Activated T-cell treated with anti-CD3 and anti-CD28 coated beads for 4 hours (primary cell): ENCODE measurements around the gene TEKTIP1.

Experiments used
- DNase-seq: peaks from one replicate; pipeline ENCODE4 v3.0.0-alpha.2; 2020

Gene TEKTIP1

DNA sequence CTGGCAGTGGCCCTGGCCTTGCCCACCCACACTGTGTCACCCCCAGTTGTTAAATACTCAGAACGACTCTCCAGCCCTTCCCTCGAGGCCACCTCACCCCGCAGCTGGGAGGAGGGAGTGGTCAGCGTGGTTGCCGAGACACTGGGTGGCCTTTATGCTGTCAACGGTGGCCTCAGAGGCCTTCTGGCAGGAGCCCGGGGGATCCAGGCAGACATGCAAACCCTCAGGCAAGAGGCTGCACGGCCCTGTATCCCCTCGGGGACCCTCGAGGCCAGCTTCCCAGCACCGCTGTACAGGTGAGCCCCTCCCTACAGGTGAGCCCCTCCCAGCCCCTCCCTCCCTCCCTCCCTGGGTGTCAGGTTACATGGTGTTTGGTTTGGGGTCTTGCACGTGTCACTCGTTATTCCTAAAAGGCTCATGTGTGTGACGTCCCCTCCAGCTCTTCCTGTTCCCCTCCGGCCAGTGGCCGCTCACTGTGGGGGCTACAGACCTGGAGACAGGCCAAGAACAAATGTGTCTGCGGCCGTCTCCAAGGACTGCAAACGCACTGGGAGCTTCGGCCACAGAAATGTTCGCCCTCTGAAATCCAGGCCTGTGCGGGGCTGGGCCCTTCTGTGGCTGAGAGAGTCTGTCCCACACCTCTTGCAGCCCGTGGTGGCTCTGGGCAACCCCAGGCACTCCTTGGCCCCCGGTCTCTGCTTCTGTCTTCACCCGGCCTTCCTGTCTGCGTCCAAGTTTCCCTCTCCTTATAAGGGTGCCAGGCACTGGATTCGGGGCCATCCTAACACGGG lies at the start of gene TEKTIP1:
Gene TEKTIP1, plus strand, starts transcription at position 210 of the 791 bp plus-strand sequence. Its CDS starts 4 bp downstream, at position 214.
- DNase-seq = no peak

DNA sequence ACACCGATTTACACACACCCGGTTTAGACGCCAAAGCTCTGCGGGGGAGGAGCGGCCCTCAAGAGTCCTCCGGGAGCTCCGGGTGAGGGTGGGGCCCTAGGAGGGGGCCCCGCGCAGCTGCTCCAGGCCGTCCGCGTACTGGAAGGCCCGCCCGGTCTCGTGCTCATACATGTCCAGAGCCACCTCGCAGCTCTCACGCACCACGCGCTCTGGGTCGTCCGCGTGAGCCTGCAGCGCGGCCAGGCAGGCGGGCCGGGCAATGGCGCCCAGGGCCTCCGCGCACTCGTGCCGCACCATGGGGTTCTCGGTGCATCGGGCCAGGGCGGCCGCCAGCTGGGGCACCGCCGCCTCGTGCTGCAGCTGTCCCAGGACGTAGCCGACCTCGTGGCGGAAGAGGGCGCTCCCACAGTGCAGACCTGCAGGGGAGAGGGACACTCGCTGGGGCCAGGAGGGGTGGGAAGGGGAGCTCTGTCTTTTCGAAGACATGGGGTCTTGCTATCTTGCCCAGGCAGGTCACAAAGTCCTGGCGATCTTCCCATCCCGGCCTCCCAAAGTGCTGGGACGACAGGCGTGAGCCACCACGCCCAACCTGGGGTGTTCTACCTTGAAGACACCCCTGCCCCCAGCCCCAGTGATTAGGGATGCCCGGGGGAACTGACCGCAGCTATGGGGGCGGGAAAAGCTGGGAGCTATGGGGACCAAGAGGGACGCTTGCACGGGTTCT lies 47.4 kb upstream of the TEKTIP1 start:
- DNase-seq = no peak

DNA sequence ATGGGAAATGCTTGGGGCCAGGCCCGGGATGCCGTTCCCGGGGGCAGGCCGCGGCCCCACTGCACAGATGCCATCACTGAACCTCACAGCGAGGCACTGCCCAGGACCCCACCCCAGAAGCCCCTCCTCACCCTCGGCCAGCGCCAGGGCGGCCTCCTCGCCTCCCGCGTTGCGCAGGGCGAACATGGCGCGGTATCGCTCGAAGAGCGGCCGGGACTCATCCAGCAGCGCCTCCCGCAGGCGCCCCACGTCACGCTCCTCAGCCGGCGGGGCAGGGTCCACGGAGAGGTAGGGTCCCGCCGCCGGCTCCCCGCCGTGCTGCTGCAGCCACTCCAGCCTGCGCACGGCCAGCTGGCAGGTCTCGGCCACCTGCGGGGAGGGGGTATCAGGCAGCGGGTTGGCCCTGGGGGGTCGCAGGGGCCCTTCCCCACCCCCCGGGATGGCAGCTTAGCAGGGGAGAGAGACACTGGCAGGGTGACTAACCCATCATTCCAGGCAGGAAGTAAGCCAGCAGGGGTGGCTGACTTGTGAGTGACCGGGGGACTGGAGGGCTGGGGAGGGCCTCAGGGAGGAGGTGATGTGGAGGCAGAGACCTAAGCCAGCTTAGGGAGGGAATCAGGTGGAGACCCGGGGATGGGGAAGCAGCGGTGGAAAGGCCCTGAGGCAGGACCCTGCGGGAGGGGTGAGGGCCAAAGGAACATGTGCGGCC lies 46.7 kb upstream of the TEKTIP1 start:
- no peak for DNase-seq

DNA sequence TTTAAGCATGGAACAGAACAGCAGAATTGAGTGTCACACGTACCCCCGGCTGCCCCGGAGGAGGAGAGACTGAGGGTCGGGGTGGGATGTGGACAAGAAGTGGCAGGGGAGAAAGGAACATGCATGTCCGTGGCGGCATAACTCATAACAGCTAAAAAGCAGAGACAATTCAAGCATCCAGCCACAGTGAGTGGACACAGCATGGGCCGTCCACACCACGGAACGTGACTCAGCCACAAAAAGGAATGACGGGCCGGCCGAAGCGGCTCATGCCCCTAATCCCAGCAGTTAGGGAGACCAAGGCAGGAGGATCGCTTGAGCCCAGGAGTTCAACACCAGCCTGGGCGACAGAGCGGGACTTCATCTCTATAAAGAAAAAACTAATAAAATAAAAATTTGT lies 46.1 kb upstream of the TEKTIP1 start:
- DNase-seq = no peak

DNA sequence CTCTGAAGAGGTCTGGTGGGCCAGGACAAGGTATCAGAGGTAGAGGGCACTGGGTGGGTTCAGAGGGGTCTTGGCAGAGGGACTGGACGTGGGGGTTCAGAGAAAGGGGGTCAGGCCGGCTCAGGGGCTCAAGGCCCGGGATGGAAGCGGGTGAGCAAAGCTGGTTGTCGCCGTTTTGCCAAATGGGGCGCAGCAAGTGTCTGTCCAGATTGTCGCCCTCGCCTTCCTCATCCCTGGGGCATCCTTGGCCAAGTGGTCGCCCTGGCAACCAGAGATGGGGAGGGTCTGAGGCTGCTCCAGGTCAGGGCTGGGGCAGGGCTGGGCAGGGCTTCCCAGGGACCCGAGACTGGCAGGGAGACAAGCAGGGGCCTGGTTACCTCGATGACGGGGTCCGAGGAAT lies 45.3 kb upstream of the TEKTIP1 start:
- no peak for DNase-seq

DNA sequence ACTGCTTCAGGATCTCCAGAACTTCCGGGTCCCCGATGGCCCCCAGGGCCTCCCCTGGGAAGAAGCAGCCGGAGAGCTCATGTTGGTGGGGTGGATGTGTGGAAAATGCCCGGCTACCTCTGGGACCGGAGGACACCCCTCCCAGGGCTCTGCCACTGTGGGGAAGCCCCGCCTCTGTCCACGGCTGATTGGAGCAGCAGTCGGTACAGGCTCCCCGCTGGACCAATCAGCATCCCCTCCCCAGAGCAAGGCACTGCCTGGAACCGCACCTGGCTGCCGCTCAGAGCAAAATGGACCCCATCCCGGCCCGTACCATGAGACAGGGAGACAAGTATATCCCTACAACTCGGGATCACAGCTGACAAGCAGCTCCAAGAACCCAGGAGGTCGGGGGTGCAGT lies 44.9 kb upstream of the TEKTIP1 start:
- DNase-seq = no peak

DNA sequence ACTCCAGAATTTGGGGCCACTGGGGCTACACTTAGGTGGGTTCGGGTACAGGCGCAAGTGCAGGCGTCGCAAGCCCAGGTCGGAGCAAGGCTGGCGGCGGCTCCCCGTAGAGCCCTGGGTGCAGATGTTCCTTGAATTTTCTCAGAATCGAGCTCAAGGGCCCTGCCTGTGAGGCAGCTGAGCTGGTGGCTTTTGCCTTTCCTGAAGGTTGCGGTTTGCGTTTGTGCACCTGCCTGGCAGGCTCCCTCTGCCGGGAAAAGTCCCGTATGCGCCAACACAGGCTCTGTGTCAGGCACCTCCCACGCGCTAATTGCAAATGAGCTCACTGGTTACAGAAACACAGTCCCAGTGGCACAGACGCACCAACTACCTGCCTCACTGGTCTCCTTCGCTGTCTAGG lies 44.4 kb upstream of the TEKTIP1 start:
- DNase-seq = no peak

DNA sequence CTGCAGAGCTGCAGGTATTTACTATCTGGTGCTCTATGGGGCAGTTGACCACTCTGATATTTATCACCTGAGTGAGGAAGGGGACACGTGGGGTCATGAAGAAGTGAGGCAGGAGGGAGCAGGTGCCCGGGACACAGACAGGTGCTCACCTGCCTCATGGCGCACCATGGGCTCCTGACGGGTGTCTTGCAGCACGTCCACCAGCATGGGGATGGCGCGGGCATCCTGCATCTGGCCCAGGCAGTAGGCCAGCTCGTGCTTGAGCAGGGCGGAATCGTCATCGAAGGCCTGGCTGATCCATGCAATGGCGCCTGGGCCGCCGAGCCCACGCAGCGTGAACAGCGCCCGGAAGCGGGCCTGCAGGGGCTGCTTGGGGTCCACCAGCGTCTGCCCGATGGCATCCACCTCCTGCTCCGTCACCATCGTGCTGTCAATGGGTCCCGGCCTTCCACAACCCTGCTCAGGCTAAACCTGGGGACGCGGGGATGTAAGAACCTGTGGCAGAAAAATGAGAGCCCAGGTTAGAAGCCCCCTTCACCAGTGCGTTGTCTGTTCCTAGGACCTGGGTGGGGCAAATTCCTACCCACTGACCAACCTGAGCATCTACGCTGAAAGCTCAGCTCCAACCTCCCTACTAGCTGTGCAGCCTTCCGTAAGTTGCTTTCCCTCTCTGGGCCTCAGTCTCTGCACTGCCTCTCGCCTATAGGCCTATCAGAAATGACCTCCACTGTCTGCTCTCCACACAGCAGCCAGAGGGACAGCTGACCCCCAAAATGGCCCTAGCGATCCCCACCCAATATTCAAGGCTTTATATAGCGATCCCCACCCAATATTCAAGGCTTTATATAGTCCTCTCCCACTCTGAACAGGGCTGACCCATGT lies 42.3 kb upstream of the TEKTIP1 start:
- no peak for DNase-seq

DNA sequence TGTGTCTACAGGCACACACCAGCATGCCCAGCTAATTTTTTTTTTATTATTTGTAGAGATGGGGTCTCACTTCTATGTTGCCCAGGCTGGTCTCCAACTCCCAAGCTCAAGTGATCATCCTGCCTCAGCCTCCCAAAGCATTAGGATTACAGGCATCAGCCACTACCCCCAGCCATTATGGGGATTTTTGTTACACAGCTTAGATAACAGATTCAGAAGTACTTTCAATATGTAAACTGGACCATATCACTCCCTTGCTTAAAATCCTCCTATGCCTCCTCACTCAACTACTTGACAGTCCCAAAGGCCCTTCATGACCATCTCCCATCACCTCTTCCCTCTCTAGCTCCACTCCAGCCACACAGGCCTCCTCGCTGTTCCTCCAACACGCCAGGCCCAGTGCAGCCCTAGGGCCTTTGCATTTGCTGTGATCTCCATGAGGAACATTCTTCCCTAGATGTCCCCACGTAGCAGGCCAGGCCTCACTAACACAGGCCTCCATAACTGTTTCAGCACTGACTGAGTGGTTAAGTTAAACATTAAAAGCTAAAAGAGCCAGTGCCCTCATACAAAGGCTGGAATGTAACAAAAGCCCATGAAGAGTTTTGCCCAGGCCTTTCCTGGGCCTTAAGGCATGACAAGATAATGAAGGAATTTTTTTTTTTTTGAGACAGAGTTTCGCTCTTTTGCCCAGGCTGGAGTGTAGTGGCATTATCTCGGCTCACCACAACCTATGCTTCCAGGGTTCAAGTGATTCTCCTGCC lies 41.0 kb upstream of the TEKTIP1 start:
- DNase-seq = no peak

DNA sequence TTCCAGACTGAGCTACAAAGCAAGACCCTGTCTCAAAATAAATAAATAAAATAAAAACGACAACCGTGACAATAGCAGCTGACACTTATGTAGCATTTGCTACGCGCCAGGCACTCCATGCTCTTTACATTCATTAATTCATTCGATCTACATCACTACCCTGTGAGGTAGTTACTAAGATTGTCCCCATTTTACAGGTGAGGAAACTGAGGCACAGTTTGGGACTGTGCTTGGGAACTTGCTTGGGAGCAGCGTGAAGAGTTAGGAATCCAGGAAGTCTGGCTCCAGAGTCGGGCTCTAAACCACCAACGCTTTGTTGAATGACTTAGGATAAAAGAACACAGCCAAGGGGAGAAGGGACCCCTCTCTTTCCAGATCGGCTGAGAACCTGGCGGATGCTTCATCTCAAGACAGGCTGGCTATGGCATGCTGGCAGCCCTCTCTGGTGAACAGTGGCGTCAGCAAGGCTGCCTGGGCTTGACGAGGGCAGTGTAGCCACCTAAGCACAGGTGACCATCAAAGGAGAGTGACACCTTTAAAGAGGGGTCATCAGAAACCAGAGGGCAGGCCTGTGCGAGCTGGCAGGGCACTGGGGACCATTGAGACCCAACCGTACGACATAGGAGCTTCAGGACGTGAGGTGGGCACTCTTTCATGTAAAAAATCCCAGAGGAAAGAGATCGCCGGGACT lies 39.1 kb upstream of the TEKTIP1 start:
- DNase-seq = no peak

DNA sequence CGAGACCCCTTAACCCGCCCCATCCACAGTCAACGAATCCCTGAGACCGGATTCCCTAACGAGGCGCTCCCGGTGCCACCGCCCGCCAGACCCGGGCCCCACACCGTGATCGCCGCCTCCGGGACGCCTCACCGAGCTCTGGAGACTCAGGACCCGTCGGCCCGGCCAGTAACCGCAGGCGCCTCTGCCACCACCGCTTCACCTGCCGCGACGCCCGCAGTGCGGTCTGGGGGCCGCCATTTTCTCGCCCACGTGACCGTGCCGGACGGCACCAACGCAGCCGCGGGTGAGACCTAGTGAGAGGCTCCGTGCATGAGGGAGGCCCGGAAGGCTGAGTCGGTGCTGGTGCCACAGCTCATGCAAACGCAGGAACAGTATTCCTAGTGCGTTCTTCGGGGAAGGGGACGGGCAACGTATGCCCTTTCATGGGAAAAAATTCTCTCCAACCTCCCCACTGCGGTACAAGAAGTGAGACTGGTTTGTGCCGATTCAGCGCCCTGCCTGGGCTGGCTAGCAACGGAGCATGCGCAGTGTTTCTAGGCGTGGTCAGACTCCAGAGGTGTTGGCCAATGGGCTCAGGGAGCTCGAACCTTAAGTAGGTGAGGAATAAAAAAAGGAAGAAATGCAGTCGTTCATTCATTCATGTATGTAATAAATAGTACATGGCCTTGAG lies 38.4 kb upstream of the TEKTIP1 start, which contains the start of gene DOHH:
Gene DOHH, minus strand, starts transcription at position 246 of the 673 bp plus-strand sequence. CDS start 3,860 bp downstream, outside the sequence.
- peak; percentile 92 for DNase-seq

DNA sequence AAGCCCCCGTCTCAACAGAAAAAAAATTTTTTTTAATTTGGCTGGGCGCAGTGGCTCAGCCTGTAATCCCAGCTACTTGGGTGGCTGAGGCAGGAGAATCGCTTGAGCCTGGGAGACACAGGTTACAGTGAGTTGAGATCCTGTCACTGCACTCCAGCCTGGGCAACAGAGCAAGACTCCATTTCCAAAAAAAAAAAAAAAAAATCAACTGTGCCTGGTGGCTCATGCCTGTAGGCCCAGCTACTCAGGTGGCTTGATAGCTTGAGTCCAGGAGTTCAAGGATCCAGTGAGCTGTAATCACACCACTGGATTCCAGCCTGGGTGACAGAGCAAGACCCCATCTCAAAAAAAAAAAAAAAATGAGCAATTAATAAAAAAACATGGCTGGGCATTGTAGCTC lies 37.2 kb upstream of the TEKTIP1 start:
- DNase-seq = no peak

DNA sequence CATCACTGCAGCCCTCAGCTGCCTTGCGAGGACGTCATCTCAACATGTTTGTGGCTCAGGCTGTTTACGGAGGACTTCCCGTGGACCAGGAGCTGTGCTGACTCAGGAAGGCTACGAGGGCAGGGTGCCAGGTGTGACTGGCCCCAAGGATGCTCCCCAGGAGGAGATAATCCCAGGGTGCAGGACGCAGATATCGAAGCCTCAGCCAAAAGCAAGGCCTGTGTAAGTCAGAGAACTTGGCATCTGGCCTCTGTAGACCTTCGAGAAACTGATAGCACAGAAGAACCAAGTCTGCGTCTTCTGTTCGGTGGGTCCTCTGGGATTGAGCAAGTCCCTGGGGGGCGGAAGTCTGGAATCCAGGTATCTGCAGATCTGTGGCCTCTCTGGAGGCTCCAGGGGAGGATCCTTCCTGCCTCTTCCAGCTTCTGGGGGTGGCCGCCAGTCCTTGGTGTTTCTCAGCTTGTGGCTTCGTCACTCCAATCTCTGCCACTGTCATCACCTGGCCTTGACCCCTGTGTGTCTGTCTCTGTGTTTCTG lies 35.9 kb upstream of the TEKTIP1 start:
- DNase-seq = no peak

DNA sequence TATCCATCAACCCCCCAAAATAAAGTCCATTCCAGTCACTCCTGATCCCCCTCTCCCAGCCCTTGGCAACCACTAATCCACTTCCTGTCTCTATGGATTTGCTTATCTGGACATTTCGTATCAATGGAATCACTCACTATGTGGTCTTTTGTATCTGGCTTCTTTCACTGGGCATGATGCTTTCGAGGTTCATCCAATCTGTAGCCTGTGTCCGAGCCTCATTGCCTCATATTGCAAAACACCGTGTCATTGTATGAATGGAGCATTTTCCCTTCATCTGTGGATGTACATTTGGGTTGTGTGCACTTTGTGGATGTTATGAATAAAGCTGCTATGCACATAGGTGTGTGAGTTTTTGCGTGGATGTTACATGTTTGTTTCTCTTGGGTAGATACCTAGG lies 34.2 kb upstream of the TEKTIP1 start:
- DNase-seq = no peak

DNA sequence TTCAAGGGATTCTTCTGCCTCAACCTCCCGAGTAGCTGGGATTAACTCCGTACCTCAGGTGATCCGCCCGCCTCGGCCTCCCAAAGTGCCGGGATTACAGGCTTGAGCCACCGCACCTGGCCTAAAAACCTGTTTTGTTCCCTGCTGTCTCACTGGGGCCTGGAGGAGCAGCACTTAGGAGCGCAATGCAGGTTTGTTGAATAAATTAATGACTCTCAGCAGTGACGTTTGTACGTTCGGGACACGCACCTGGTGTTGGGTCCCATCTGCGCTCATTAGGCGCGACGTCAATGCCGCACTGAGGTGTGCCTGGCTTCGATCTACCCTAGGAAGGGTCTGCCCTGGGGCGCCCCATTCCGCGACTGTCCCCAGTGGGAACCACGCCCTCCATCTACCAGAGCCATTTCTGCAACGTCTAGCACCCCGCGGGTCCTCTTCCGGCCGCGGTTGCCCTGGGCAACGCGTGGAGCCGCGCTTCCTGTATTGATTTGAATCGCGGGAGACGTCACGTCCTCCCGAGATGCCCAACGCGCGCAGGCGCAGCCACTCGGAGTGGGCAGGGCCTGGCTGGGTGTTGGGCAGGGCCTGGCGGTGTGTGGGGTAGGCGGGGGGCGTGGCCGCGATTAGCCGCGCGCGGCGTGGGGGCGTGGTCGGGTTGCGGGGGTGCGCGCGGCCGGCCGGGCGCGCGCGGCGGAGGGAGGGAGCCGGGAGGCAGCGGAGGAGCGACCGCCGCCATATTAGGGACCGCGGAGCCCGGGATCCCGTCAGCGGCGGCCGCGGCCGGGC lies 33.2 kb upstream of the TEKTIP1 start, which contains the start of gene FZR1:
Gene FZR1, plus strand, starts transcription at position 714 of the 786 bp plus-strand sequence. CDS start 16,679 bp downstream, outside the sequence.
- DNase-seq = peak; percentile 99

DNA sequence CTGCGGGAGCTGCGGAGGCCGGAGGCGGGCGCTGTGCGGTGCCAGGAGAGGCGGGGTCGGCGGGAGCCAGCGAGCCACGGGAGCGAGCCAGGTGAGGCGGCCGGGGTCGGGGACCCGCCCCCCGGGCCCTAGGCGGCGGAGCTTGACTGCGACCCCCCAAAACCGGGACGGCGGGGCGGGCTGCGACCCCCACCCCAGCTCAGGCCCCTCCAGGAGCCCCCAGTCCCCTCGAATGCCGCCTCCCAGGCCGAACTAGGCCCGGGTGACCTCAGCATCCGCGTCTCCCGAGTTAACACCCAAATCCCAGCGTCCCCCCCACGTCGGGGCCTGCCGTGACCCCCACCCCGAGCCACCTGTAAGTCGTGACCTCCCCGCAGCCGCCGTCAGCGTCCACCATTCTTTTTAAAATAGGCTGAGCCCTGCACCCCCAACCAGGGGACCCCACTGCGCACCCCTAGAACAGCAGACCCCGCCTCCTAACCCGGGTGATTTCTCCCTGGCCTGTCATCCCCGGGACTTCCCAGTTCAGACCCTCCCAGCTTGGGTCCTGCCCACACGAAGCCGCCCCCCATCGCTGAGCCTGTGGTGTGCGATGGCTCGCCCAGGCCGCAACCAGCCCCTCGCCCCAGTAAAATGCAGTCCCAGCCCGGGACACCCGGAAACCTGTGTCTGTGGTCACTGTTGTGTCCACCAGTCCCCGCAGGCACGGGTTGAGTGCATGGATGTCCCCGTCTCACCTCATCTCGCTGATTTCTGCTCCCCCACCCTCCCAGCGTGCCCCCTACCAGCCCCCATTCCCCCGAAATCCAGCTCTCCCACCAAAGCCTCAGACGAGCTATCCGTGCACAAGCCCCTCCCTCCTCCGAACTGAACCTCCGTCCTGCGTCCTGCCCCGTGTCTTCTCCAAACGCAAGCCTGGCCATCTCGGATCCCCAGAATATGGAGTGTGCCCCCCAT lies 32.3 kb upstream of the TEKTIP1 start:
- no peak for DNase-seq

DNA sequence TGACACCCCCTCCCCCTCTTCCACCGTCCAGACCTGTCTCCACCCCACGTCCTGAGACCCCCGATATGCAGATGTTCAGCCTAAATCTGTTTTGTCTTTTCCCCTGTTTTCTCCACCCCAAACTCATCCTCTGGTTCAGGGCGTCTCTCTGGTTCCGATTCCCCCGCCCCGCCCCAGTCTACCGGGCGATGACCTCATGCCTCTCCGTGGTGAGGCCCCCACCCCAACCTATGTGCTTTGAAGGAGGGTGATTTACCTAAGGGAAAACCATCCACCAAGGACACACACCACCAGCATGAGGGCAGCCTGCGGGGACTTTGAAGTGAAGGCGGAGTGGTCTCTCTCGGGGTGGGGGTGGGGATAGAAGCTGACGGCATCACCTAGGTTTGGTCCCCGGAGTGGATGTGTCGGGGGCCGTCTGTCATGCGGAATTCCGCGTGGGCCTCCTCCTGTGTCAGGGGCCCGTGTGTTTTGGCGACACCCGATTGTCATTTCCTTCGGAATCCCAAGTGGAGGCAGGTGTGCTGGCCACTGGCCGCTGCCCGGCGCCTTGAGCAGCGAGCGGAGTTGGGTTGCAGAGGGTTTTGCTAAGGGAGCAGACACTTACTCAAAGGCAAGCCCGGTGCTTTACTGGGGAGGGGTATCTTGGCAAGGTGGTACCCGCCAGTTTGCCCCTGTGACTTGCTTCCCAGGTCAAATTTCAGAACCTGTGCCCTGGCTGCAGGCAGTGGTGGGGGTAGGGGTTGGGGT lies 31.4 kb upstream of the TEKTIP1 start:
- no peak for DNase-seq
